GM12891 (cell line): ENCODE measurements around the gene TENM4.

Experiments
- POLR2A ChIP-seq: IDR thresholded peaks from 2 replicates; pipeline ENCODE4 v1.6.1; 2011; ENCODE audit warnings: low read depth, low read length, control low read depth
- TAF1 ChIP-seq: IDR thresholded peaks from 2 replicates; pipeline ENCODE4 v1.6.1; 2011; ENCODE audit warnings: low read depth, low read length, control low read depth

- TF ChIP-seq POLR2A: no peak
- no peak for TF ChIP-seq TAF1
Measured at GRCh38 chr11:78647266-78647915, 793.4 kb downstream of the TENM4 start.
